GM20431 (cell line): ENCODE measurements around the gene PVRIG.
"Not testable (repeated sequence)": the region's sequence is repeated elsewhere in the genome, so short reads cannot be mapped to it uniquely, and the experiment has no call there.

Source experiments
- in situ Hi-C: fragments of 300-500 bp; cut with MseI, MboI; formaldehyde crosslinking; loops from one replicate; pipeline ENCODE4 v1.15.0; 2020; ENCODE audit warnings: low sequenced_read_pairs; ENCODE audit not compliant: unreplicated experiment

The PVRIG gene

GRCh38 chr7:100192969-100193368 lies 26.8 kb upstream of the PVRIG start:
- in situ Hi-C loops = no loop called here

DNA sequence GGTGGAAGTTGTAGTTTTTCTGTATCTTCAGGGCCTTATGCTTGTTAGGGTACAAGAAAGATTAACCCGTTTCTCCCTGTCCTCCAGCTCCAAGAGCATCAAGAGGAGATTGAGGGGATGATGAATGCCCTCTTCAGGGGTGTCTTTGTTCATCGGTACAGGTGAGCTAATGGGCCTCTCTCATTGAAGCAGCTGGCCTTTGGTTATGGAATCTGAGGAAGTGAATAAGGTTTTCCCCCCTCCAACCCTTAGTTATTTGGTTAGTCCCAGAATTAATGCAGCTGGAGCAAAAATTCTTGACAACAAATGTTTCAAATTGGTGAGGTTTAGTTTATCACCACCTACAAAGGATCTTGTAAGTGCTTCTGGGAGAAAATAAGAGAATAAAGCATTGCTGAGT lies 24.5 kb upstream of the PVRIG start:
- in situ Hi-C loops = no loop called here

GRCh38 chr7:100195901-100196322 lies 23.8 kb upstream of the PVRIG start:
- in situ Hi-C loops = not testable (repeated sequence)

DNA sequence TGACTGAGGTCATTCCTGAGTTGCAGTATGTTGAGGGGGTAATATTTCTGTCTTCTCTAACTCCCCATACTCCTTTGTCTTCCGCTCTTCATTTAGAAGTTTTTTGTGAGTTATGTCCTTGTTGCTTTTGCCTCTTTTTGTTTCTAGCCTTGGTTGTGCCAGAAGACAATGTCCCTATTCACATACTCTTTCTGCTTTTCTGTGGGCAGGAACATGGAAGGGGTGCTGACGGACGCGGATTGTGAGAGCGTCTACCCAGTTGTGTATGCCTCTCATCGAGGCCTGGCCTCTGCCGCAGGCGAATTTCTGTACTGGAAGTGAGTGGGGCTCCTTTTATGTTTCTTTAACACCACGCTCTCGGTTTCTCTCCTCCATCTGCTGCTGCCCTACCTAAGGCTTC lies 21.5 kb upstream of the PVRIG start:
- in situ Hi-C loops = no loop called here

DNA sequence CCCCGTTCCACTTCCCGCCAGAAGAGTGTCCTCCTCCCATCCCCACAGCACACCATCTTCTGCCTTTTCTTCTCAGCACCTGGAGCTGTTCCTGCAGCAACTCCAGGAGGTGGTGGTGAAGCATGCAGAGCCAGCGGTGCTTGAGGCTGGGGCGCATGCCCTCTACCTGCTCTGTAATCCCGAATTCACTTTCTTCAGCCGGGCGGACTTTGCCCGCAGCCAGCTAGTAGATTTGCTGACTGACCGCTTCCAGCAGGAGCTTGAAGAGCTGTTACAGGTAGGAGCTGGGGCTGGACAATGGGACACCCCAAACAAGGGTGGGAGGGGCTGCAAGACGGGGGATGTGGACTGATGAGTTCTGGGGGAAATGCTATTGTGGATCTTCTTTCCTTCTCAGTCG lies 19.1 kb upstream of the PVRIG start:
- in situ Hi-C loops = no loop called here

DNA sequence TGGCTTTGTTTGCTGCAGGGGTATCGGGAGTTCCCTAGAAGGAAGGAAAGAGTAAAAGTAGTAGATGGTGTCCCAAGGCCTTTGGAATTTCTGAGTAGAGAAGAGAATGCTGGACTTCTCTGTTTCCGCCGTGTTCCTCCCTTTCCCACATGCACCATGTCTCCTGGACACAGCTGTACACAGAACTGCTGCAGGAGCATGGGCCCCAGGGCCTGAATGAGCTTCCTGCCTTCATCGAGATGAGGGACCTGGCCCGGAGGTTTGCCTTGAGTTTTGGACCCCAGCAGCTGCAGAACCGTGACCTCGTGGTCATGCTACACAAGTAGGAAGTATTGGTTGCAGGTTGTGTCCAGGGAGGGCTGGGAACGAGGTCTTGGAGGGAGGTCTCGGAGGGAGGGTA lies 15.3 kb upstream of the PVRIG start:
- in situ Hi-C loops = no loop called here

- in situ Hi-C loops = no loop called here
Measured at GRCh38 chr7:100208911-100209408, 10.8 kb upstream of the PVRIG start.

- in situ Hi-C loops = no loop called here
Measured at GRCh38 chr7:100209493-100209892, 10.3 kb upstream of the PVRIG start.

DNA sequence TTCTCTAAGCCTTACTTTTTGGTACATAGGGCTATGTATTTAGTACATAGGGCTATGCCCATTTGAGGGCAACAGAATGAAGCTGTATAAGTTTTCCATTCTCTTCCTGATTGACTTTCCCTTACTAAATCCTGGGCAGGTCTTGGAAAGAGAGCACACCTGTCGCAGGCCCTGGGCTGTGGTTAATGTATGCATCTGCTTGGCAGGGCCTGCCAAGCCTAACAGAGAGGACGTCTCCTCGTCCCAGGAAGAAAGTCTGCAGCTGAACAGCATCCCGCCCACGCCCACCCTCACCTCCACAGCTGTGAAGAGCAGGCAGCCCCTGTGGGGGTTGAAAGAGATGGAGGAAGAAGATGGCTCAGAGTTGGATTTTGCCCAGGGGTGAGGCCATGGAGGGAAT lies 8.9 kb upstream of the PVRIG start:
- in situ Hi-C loops = no loop called here

GRCh38 chr7:100211342-100211780 lies 8.4 kb upstream of the PVRIG start:
- in situ Hi-C loops = no loop called here

DNA sequence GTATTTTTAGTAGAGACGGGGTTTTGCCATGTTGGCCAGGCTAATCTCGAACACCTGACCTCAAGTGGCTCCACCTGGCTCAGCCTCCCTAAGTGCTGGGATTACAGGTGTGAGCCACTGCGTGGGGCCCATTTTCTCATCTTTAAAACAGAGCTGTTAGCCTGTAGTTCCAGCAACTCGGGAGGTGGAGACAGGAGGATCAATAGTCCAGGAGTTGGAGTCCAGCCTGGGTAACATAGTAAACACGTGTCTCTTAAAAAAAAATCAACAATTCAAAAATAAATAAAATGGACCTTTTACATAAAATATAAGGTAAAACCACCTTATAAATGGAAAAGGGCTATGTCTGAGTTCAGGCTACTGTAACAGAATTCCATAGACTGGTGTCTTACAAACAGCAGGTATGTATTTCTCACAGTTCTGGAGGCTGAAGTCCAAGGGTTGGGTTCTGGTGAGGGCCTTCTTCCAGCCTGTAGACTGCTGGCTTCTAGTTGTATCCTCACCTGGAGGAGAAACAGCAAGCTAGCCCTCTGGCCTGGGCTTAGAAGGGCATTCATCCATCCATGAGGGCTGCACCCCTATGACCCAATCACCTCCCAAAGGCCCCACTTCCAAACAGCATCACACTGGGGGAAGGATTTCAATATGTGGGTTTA lies 7.0 kb upstream of the PVRIG start:
- in situ Hi-C loops = no loop called here

DNA sequence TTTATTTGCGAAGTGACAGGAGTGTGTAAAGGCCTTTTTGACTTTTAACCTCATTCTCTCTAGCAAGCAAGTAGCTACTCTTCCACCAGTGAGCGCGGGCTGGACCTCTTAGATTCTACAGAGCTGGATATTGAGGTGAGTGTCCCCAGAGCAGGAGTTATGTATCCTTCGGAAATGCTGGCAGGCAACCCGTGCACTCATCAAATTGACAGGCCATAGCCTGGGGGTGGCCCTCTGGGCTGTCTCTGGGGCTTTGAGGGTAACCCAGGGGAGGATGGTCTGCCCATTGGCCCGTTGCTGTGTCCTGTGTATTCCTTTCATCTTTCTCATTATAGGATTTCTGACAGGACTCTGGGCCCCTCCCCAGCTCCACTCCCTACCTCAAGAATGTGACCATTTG lies 6.1 kb upstream of the PVRIG start:
- in situ Hi-C loops = no loop called here

GRCh38 chr7:100214356-100214755 lies 5.4 kb upstream of the PVRIG start:
- in situ Hi-C loops = not testable (repeated sequence)

- in situ Hi-C loops = no loop called here
Measured at GRCh38 chr7:100215895-100216294, 3.9 kb upstream of the PVRIG start.

GRCh38 chr7:100217934-100218333 lies 1.8 kb upstream of the PVRIG start:
- in situ Hi-C loops = not testable (repeated sequence)

- in situ Hi-C loops = no loop called here
Measured at GRCh38 chr7:100219271-100219737, 445 bp upstream of the PVRIG start.

- in situ Hi-C loops = no loop called here
Measured at GRCh38 chr7:100220586-100221230, 959 bp downstream of the PVRIG start.

DNA sequence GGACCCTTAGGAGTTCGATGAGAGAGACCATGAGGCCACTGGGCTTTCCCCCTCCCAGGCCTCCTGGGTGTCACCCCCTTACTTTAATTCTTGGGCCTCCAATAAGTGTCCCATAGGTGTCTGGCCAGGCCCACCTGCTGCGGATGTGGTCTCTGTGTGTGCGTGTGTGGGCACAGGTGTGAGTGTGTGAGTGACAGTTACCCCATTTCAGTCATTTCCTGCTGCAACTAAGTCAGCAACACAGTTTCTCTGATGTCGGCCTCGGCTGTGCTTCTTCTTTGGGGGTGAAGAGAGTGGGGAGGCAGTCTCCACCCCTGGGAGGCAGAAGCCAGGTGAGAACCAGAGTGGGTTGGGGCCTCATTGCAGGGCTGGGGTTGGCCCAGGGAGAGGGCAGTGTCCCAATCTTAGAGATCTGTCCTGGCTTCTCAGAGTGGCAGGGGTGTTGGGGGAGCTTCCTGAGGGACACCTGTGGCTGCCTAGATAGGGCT lies 1.5 kb downstream of the PVRIG start:
- in situ Hi-C loops = no loop called here

- in situ Hi-C loops = no loop called here
Measured at GRCh38 chr7:100221767-100222444, 2.2 kb downstream of the PVRIG start.

- in situ Hi-C loops = no loop called here
Measured at GRCh38 chr7:100222445-100223132, 2.8 kb downstream of the PVRIG start.
